ENCODE measurements around the gene NRG3. TPM values are rescaled to one million over a fixed set of nuclear protein-coding genes. Genes with fewer than 3 reads are reported as not detected.

The NRG3 gene
- total RNA-seq, 1 donor from 2014 or later: 0.74 TPM

GRCh38 chr10:82438277-82438676 is 563.3 kb downstream of the NRG3 start:
- no peaks in the 10 kb centered on the region for H3K27me3 Mint-ChIP-seq (ENCODE audit: low read depth)

GRCh38 chr10:82440775-82441174 is 565.8 kb downstream of the NRG3 start:
- H3K9me3 Mint-ChIP-seq: no peaks in the 10 kb centered on the region
- H3K4me1 Mint-ChIP-seq: peaks cover 3% of the 10 kb centered on the region
- no peaks in the 10 kb centered on the region for H3K36me3 Mint-ChIP-seq
- no peaks in the 10 kb centered on the region for H3K27me3 Mint-ChIP-seq (ENCODE audit: low read depth)
- H3K4me3 Mint-ChIP-seq: no peak overlapping the region
- no peak for DNase-seq (ENCODE audit: low spot score in 2 of 2, unreplicated experiment in 2 of 2)
- TF ChIP-seq CTCF (IDR thresholded peaks at IDR 0.05; ENCODE audit: unreplicated experiment): no peak
- no peak overlapping the region for H3K27ac Mint-ChIP-seq

More at GRCh38 chr10:82438277-82438676, 563.3 kb downstream of the NRG3 start:
- no peak for DNase-seq (ENCODE audit: low spot score in 2 of 2, unreplicated experiment in 2 of 2)
- peaks cover 7% of the 10 kb centered on the region for H3K9me3 Mint-ChIP-seq
- H3K27ac Mint-ChIP-seq: no peak overlapping the region
- no peak for TF ChIP-seq CTCF (IDR thresholded peaks at IDR 0.05; ENCODE audit: unreplicated experiment)
- H3K4me1 Mint-ChIP-seq: peaks cover 3% of the 10 kb centered on the region
- H3K4me3 Mint-ChIP-seq: no peak overlapping the region
- H3K36me3 Mint-ChIP-seq: no peaks in the 10 kb centered on the region

GRCh38 chr10:82452046-82452445 is 577.1 kb downstream of the NRG3 start:
- H3K27me3 Mint-ChIP-seq (ENCODE audit: low read depth): peaks cover 7% of the 10 kb centered on the region
- H3K4me1 Mint-ChIP-seq: peaks cover 9% of the 10 kb centered on the region
- DNase-seq (ENCODE audit: low spot score in 2 of 2, unreplicated experiment in 2 of 2): no peak
- no peak overlapping the region for H3K4me3 Mint-ChIP-seq
- H3K36me3 Mint-ChIP-seq: no peaks in the 10 kb centered on the region
- no peak for TF ChIP-seq CTCF (IDR thresholded peaks at IDR 0.05; ENCODE audit: unreplicated experiment)
- H3K27ac Mint-ChIP-seq: no peak overlapping the region
- H3K9me3 Mint-ChIP-seq: no peaks in the 10 kb centered on the region

GRCh38 chr10:82452676-82453075 is 577.7 kb downstream of the NRG3 start:
- Mint-ChIP-seq H3K4me1 (peaks cover 9% of the 10 kb centered on the region), H3K36me3 (no peaks in the 10 kb centered on the region), H3K27me3 (ENCODE audit: low read depth) (peaks cover 12% of the 10 kb centered on the region), H3K4me3 (no peak overlapping the region), H3K27ac (no peak overlapping the region), H3K9me3 (no peaks in the 10 kb centered on the region)
- TF ChIP-seq CTCF (IDR thresholded peaks at IDR 0.05; ENCODE audit: unreplicated experiment): no peak
- DNase-seq (ENCODE audit: low spot score in 2 of 2, unreplicated experiment in 2 of 2): no peak

- DNase-seq (ENCODE audit: low spot score in 2 of 2, unreplicated experiment in 2 of 2): no peak
- Mint-ChIP-seq H3K27me3 (ENCODE audit: low read depth) (peaks cover 21% of the 10 kb centered on the region), H3K9me3 (no peaks in the 10 kb centered on the region), H3K27ac (no peak overlapping the region), H3K36me3 (no peaks in the 10 kb centered on the region), H3K4me1 (peaks cover 9% of the 10 kb centered on the region), H3K4me3 (no peak overlapping the region)
- no peak for TF ChIP-seq CTCF (IDR thresholded peaks at IDR 0.05; ENCODE audit: unreplicated experiment)
Observed at GRCh38 chr10:82453678-82454293, 578.8 kb downstream of the NRG3 start.

Measured in mesothelial cell of epicardium (in vitro differentiated cells).